SK-N-MC (cell line): ENCODE data around the gene BTRC.

Experiments
- DNase-seq: peaks from one replicate; pipeline ENCODE4 v3.0.0-alpha.2; 2011; ENCODE audit warnings: low read depth, low spot score
- H3K27ac ChIP-seq: fragments of 200-600 bp; sonication (generic); 2 replicates; pipeline ENCODE4 v1.5.1; 2016; ENCODE audit warnings: mixed run types
- H3K36me3 ChIP-seq: fragments of 200-600 bp; sonication (generic); 2 replicates; pipeline ENCODE4 v1.6.1; 2017; ENCODE audit warnings: antibody characterized with exemption, low read length, mixed read lengths; ENCODE audit not compliant: insufficient read depth
- H3K4me3 ChIP-seq: fragments of 200-600 bp; sonication (generic); 2 replicates; pipeline ENCODE4 v1.5.1; 2016
- H3K9ac ChIP-seq: fragments of 200-600 bp; sonication (generic); 2 replicates; pipeline ENCODE4 v1.8.0; 2017; ENCODE audit warnings: mixed run types, mixed read lengths; ENCODE audit not compliant: insufficient read length
- H3K9me3 ChIP-seq: fragments of 200-600 bp; sonication (generic); 2 replicates; pipeline ENCODE4 v1.6.1; 2017; ENCODE audit warnings: low read depth, mild to moderate bottlenecking, antibody characterized with exemption, low read length, moderate library complexity, mixed read lengths
- EZH2 ChIP-seq: fragments of 200-600 bp; sonication (generic); IDR thresholded peaks from one replicate; pipeline ENCODE4 v1.6.1; 2017; ENCODE audit warnings: antibody characterized with exemption
- FOXP2 ChIP-seq: optimal IDR thresholded peaks from 2 replicates; pipeline ENCODE3; 2011; ENCODE audit warnings: mild to moderate bottlenecking, moderate library complexity; ENCODE audit not compliant: insufficient read depth; ENCODE audit errors: extremely low read length, control extremely low read depth
- POLR2AphosphoS5 ChIP-seq: IDR thresholded peaks from 2 replicates; pipeline ENCODE4 v1.6.1; 2012; ENCODE audit warnings: mild to moderate bottlenecking, low read depth, low read length, borderline replicate concordance

Gene BTRC

DNA sequence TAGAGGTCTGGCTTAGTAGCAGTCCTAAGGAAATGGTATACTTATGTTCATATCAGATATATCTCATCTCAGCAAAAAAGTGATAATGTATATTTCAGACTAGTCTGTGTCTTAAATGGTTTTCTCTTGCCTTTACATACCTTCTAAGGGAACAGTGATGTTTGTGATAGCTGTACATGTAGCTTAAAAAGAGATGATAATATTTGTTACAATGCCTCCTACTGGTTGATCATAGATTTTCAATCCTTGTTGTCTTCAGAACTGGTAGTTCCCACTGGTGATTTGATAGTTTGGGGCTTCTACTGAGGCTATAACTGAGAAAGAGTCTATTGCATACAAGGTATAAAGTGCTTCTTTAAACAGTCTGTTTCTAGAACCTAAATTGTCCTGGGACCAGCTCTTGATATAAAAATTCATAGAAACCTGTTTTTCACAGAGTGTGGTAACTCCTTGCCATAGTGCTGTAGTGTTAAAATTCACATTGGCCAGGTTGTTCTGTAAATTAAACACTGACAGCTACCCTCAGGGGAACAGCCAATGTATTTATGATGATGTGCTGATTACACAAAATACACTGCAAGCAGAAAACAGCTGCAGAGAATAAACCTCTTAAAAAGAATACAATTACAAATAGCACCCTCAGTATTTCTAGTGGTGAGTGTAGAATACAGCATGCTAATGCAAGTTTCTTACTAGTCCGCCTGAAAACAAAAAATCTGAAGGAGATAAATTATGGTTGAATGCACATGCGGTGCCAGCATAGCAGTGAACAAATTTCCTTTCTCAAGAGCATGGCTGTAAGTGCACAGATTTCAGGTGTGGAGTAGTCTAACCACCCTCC is 90.3 kb downstream of the BTRC start:
- Histone ChIP-seq H3K9ac (no peak overlapping the region), H3K9me3 (no peaks in the 10 kb centered on the region), H3K4me3 (no peak overlapping the region), H3K36me3 (no peaks in the 10 kb centered on the region), H3K27ac (peak overlapping the region; percentile 25; the same call in 1 of the 2 replicates)
- TF ChIP-seq EZH2: no peak
- TF ChIP-seq POLR2AphosphoS5: no peak
- TF ChIP-seq FOXP2: no peak
- no peak for DNase-seq

DNA sequence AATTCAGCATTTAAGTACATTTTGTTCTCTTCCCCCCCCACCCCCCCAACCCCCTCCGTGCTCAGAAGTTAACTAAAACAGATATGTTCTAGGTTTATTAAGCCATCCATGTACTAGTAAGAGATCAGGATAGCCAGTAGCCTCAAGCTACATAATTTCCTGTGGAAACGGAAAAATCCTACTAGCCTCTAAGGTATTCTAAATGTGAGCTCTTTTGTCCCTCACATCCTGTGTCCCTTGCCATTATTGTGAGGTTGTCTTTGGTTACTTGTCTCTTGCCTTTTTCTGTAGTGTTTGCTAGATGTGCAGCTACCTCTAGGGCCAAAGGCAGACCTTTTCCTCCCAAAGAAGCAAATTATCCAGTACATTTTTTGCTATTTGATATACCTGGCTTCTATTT is 92.1 kb downstream of the BTRC start:
- no peak overlapping the region for H3K27ac ChIP-seq
- no peak overlapping the region for H3K9ac ChIP-seq
- no peak overlapping the region for H3K4me3 ChIP-seq
- no peak for TF ChIP-seq POLR2AphosphoS5
- TF ChIP-seq FOXP2: no peak
- TF ChIP-seq EZH2: no peak
- no peak for DNase-seq
- H3K36me3 ChIP-seq: no peaks in the 10 kb centered on the region
- H3K9me3 ChIP-seq: no peaks in the 10 kb centered on the region

DNA sequence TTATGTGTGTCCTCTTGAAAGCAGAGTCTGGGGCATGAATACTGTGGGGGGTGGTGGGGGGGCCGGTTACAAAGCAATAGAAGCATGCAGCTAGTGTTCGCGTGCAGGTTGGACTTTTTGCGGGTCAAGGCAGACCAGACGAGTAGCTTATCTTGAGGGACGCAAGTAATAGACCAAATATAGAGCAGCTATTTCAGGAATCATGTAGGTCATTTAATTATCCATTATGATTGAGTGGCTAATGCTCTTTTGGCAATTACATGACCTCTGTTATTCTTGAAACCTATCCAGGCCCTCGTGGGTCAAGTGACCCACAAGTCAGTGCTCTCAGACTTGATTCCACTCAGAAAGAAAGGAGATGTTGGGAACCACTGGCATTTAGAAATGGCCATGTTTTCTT is 93.0 kb downstream of the BTRC start:
- no peak overlapping the region for H3K4me3 ChIP-seq
- TF ChIP-seq POLR2AphosphoS5: no peak
- no peak for TF ChIP-seq EZH2
- no peak for TF ChIP-seq FOXP2
- no peak for DNase-seq
- H3K27ac ChIP-seq: no peak overlapping the region
- no peak overlapping the region for H3K9ac ChIP-seq
- H3K9me3 ChIP-seq: no peaks in the 10 kb centered on the region
- H3K36me3 ChIP-seq: no peaks in the 10 kb centered on the region

DNA sequence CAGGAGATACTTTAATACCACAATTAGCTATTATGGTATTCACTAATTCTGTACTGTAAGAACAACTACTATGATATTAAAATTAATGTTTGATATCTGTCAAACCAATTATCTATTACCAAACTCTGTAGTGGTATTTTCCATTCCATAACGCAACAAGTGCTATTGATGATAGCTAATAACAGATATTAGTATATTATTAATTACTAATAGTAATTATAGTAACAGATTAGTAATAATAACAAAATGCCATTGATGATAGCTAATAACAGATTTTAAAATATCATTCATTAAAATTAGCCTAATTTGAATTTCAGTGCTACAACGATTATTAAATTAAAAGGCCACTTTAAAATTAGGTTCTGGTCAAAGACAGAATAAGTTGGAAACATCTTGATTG is 93.5 kb downstream of the BTRC start:
- TF ChIP-seq FOXP2 (no peak), EZH2 (no peak), POLR2AphosphoS5 (no peak)
- H3K27ac ChIP-seq: no peak overlapping the region
- DNase-seq: no peak
- H3K9ac ChIP-seq: no peak overlapping the region
- H3K4me3 ChIP-seq: no peak overlapping the region
- no peaks in the 10 kb centered on the region for H3K9me3 ChIP-seq
- H3K36me3 ChIP-seq: no peaks in the 10 kb centered on the region

DNA sequence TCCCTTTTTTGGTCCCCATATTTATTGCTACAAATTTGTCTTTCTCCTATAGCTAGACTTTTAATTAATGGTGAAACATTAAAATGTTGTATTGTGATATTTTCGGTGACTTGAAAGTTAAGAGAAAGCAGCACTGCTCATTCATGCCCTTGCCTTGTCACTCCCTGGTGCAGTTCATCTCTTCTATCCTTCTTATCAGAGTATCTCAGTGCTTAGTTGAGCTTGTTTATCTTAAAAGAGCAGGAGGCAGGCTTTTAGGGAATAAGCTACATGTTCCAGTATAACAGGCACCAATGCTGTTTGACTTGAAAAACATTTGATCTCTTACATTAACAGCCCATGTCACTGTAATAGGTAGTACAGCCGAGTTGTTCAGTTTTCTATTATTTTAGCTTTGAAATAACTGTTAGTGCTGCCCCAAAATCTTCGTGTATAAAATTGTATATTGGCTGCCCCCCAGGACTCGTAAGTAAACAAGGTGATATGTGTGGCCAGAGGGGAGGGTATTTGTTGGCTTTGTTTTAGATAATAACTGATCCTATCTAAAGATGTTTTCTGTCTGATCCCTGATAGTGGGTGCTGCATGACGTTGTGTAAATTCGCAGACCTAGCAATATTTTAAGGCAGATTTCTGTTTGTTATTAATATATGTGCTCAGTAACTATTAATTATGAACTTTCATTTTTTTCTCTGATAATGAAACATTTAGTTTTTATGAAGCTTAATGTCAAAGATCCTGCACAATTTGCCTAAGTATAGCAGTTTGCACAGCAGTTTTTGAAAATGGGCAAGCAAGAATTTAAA is 96.5 kb downstream of the BTRC start:
- Histone ChIP-seq H3K27ac (no peak overlapping the region), H3K9me3 (no peaks in the 10 kb centered on the region), H3K9ac (no peak overlapping the region), H3K36me3 (no peaks in the 10 kb centered on the region), H3K4me3 (no peak overlapping the region)
- no peak for TF ChIP-seq POLR2AphosphoS5
- no peak for TF ChIP-seq FOXP2
- no peak for TF ChIP-seq EZH2
- DNase-seq: no peak

DNA sequence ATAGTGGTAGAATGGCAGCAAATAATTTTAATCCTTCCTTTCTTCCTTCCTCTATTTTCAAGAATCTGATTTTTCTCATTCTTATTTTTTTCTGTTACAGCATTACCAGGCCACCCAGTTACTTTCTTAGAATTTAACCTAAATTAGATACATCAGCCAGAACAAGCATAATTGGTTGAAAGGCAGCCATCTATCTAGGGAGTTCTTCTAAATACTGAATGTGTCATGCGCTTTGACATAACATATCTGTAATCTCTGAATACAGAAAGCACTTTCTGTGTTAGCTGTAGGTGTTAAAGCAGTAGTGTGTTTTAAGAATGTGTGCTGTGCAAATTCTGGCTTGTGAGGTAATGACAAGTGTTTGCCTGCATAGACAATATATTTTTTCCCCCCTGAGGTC is 97.3 kb downstream of the BTRC start:
- no peak for TF ChIP-seq EZH2
- no peak for TF ChIP-seq FOXP2
- TF ChIP-seq POLR2AphosphoS5: no peak
- Histone ChIP-seq H3K9ac (no peak overlapping the region), H3K27ac (no peak overlapping the region), H3K4me3 (no peak overlapping the region), H3K9me3 (no peaks in the 10 kb centered on the region), H3K36me3 (no peaks in the 10 kb centered on the region)
- DNase-seq: no peak

DNA sequence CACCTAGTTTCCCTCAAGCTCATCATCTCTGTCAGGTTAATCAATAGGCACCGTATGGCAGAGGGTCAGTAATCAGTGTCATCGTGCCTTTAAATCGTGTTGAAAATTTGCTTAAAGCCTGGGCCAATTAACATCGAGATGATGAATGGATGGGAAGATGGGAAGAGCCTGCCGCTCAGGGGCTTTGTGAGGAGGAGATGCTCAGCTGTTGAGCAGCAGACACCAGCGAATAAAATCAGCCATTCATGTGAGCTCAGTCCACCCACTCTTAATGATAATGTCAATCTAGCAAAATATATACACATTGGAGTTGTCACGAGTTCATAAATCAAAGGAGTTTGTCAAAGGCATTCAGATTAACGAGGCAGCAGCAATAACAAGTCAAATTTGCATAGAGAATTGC is 97.7 kb downstream of the BTRC start:
- Histone ChIP-seq H3K9ac (no peak overlapping the region), H3K36me3 (no peaks in the 10 kb centered on the region), H3K27ac (no peak overlapping the region), H3K9me3 (no peaks in the 10 kb centered on the region), H3K4me3 (no peak overlapping the region)
- no peak for DNase-seq
- no peak for TF ChIP-seq FOXP2
- TF ChIP-seq POLR2AphosphoS5: no peak
- TF ChIP-seq EZH2: no peak

DNA sequence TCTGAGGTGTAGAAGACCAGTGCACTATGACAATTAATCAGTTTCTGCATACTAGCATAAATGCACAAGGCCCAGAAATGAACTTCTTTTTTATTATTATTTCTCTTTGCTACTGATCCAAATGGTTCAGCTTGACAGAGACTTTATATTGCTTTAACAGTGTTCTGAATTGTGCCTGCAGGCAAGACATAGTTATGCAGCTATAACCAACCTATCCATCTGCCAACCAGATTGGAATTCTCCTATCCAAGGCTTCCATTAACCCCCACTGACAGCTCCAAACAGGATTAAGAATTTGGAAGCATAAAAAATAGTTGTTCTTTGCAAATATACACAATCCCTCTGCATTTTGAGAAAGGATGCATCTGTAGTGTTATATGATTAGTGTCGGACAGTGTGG is 98.2 kb downstream of the BTRC start:
- Histone ChIP-seq H3K9me3 (no peaks in the 10 kb centered on the region), H3K4me3 (no peak overlapping the region), H3K27ac (no peak overlapping the region), H3K9ac (no peak overlapping the region), H3K36me3 (no peaks in the 10 kb centered on the region)
- no peak for TF ChIP-seq FOXP2
- no peak for TF ChIP-seq EZH2
- DNase-seq: no peak

DNA sequence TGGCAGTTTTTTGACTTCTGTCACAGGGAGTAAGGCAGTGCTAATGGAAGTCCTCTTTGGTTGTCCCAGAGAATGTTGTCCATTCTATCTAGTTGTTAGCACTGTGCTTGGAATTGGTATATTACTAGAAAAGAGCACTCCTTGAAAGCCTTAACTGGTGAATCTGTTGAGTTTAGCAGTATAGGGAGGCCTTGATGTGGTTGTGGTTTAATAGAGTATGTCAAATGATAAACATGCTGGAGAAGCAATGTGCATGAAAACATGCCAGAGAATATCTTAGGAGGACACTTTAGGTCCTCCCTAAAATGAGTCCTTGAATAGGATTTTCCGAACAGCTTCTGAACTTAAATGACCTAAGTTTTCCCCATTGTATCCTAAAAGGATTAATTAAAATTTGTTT is 98.6 kb downstream of the BTRC start:
- Histone ChIP-seq H3K36me3 (no peaks in the 10 kb centered on the region), H3K9me3 (no peaks in the 10 kb centered on the region), H3K9ac (no peak overlapping the region), H3K27ac (no peak overlapping the region), H3K4me3 (no peak overlapping the region)
- no peak for TF ChIP-seq EZH2
- no peak for DNase-seq
